GM12878 (cell line): ENCODE measurements around the gene HYAL1. TPM values are rescaled to one million over a fixed set of nuclear protein-coding genes. Genes with fewer than 3 reads are reported as not detected.

Experiments
- ATAC-seq: fragments of 200-7000 bp; cut with Tn5 transposase; 3 replicates; pipeline ENCODE4 v1.9.1; 2020; ENCODE audit warnings: mild to moderate bottlenecking, moderate library complexity
- BruUV-seq: library from RNA; stranded (reverse); fragments of 400-500 nt; replicated peaks from 2 replicates; lab custom pipeline; 2021; lab: Mats Ljungman, UMichigan
- CTCF ChIA-PET: fragments of 300-600 bp; sonication (Branson Sonifier 250); formaldehyde crosslinking; extraction: SDS; loops from one replicate; lab custom pipeline; 2021; ENCODE audit warnings: inconsistent platforms; lab: Yijun Ruan, JAX
- POLR2A ChIA-PET: fragments of 350-600 bp; formaldehyde crosslinking; extraction: SDS; loops from one replicate; lab custom pipeline; 2021; ENCODE audit warnings: inconsistent platforms; lab: Charles Lee
- RAD21 ChIA-PET: fragments of 300-600 bp; sonication (Branson Sonifier 250); formaldehyde crosslinking; loops from one replicate; lab custom pipeline; 2023; ENCODE audit warnings: antibody characterized with exemption; ENCODE audit not compliant: unreplicated experiment; lab: Charles Lee
- SMC1A ChIA-PET: fragments of 300-600 bp; sonication (Branson Sonifier 250); formaldehyde crosslinking; loops from one replicate; lab custom pipeline; 2023; ENCODE audit not compliant: unreplicated experiment, uncharacterized antibody; lab: Charles Lee
- DNase-seq: peaks from one replicate; pipeline ENCODE4 v3.0.0-alpha.2; 2011; ENCODE audit warnings: low read depth, low spot score
- FAIRE-seq: peaks from 3 replicates; lab custom pipeline; 2011; peaks lifted over from hg19 to GRCh38; lab: Jason Lieb, UNC
- H2AFZ ChIP-seq: 2 replicates; pipeline ENCODE4 v1.6.0; 2011; ENCODE audit warnings: low read depth, low read length, control low read depth; ENCODE audit not compliant: control insufficient read depth
- H3K27ac ChIP-seq: 2 replicates; pipeline ENCODE4 v1.5.1; 2011; ENCODE audit warnings: control low read depth; ENCODE audit not compliant: control insufficient read depth, insufficient read depth
- H3K27me3 ChIP-seq, 2 experiments: replicated peaks in 1 of 2; 2 replicates each; pipeline versions ENCODE4 v1.6.0 to v1.6.1; 2011; ENCODE audit warnings: low read length in 1 of 2; ENCODE audit not compliant: control insufficient read depth in 2 of 2, insufficient read depth in 2 of 2
- H3K36me3 ChIP-seq, 2 experiments: 2 replicates each; pipeline ENCODE4 v1.5.1; 2011; ENCODE audit warnings: low read length in 1 of 2; ENCODE audit not compliant: control insufficient read depth in 2 of 2, insufficient read depth in 2 of 2
- H3K4me1 ChIP-seq: 2 replicates; pipeline ENCODE4 v1.6.1; 2011; ENCODE audit warnings: mild to moderate bottlenecking, low read length, moderate library complexity, mixed read lengths; ENCODE audit not compliant: control insufficient read depth, insufficient read depth
- H3K4me2 ChIP-seq: 2 replicates; pipeline ENCODE4 v1.6.0; 2011; ENCODE audit warnings: control low read depth; ENCODE audit not compliant: control insufficient read depth, insufficient read depth
- H3K4me3 ChIP-seq: fragments of 200-600 bp; sonication (generic); 2 replicates; pipeline ENCODE4 v1.5.1; 2016
- H3K79me2 ChIP-seq: 2 replicates; pipeline ENCODE4 v1.6.0; 2011; ENCODE audit warnings: low read length; ENCODE audit not compliant: control insufficient read depth, insufficient read depth
- H3K9ac ChIP-seq: 2 replicates; pipeline ENCODE4 v1.8.0; 2011; ENCODE audit warnings: low read length, control low read depth, mixed read lengths; ENCODE audit not compliant: control insufficient read depth, insufficient read depth
- H3K9me3 ChIP-seq: replicated peaks from 3 replicates; pipeline ENCODE4 v1.5.1; 2011; ENCODE audit warnings: mild to moderate bottlenecking, low read length; ENCODE audit not compliant: control insufficient read depth, insufficient read depth
- H4K20me1 ChIP-seq: 2 replicates; pipeline ENCODE4 v1.6.0; 2011; ENCODE audit not compliant: control insufficient read depth, insufficient read depth
- MLLT1 ChIP-seq: fragments of 450-650 bp; IDR thresholded peaks from 2 replicates; pipeline ENCODE4 v1.6.1; 2016; ENCODE audit warnings: mild to moderate bottlenecking
- NFYA ChIP-seq: IDR thresholded peaks from 2 replicates; pipeline ENCODE4 v1.6.1; 2011; ENCODE audit warnings: low read depth, mild to moderate bottlenecking, low read length, improper control_type of control experiment, borderline replicate concordance
- POLR2A ChIP-seq: IDR thresholded peaks from 2 replicates; pipeline ENCODE4 v1.6.1; 2011; ENCODE audit warnings: low read depth, mild to moderate bottlenecking, low read length
- RBBP5 ChIP-seq: fragments of 200-600 bp; sonication (generic); conservative IDR thresholded peaks from 2 replicates; pipeline ENCODE4 v1.6.1; 2016
- WGBS: methylation state at CpG from one replicate; pipeline ENCODE4 v1.1.6; 2016; ENCODE audit warnings: low lambda C conversion rate; ENCODE audit not compliant: insufficient replicate concordance, insufficient coverage; ENCODE audit errors: missing lambda C conversion rate; 5-methylcytosine and 5-hydroxymethylcytosine counted together
- in situ Hi-C: fragments of 300-500 bp; cut with MboI; formaldehyde crosslinking; loops from 9 replicates; pipeline ENCODE4 v1.14.3; 2018; ENCODE audit warnings: mixed read lengths
- intact Hi-C: fragments of 100-400 bp; cut with micrococcal nuclease; formaldehyde crosslinking; loops from one replicate; pipeline ENCODE4 v1.14.2; 2022; ENCODE audit not compliant: unreplicated experiment
- polyA plus RNA-seq, 11 experiments: library from polyadenylated mRNA; depleted of rRNA in 4 of 11; unstranded in 6 of 11; stranded (reverse) in 5 of 11; fragments of >200 nt; fragmentation: Nextera tagmentation in 4 of 11; fragmentation: Illumina TruSeq in 1 of 11; extraction: Ambion mirVana in 4 of 11; extraction: Trizol in 1 of 11; gene quantifications; 1 replicate in 1 of 11; 2 replicates in 10 of 11; pipeline versions ENCODE4 v1.2.1 to v1.2.3, GENCODE V29; 2011 to 2016; ENCODE audit warnings: inconsistent platforms in 2 of 11, missing spikeins in 2 of 11, low read depth in 1 of 11
- total RNA-seq, 4 experiments: library from RNA; depleted of rRNA in 3 of 4; stranded (reverse); fragments of >200 nt in 3 of 4; fragmentation: Illumina TruSeq in 1 of 4; extraction: Trizol in 1 of 4; gene quantifications; 2 replicates each; pipeline versions ENCODE4 v1.2.1 to v1.2.3, GENCODE V29; 2013 to 2021

The HYAL1 gene
- total and polyA plus RNA-seq, 10 of the 15 experiments (the other 5 are each of a cell fraction or from before 2014, with no cell fraction given): 0.04 to 0.55 (median 0.18) TPM; not detected in 2

- Histone ChIP-seq H2AFZ (no peak overlapping the region), H3K9me3 (no peaks in the 10 kb centered on the region), H3K27ac (no peak overlapping the region), H3K36me3 (peaks cover 23 to 27% of the 10 kb centered on the region in 2 experiments), H3K27me3 (no peaks in the 10 kb centered on the region), H3K4me3 (no peak overlapping the region), H3K4me2 (no peak overlapping the region), H3K79me2 (peaks cover 38% of the 10 kb centered on the region), H3K4me1 (peaks cover 12% of the 10 kb centered on the region), H3K9ac (no peak overlapping the region), H4K20me1 (no peaks in the 10 kb centered on the region; the same call in 1 of the 2 replicates)
- FAIRE-seq (no peak), ATAC-seq (no peak), DNase-seq (no peak)
- ChIA-PET SMC1A (no interaction called here), CTCF (no interaction called here), RAD21 (interaction anchor here (1.4 kb wide), 1 partner anchor 31 kb away, joined by 3 read pairs; the partner anchor contains the start of genes HYAL3 and NAA80), POLR2A (no interaction called here)
- 91% methylated on average over 10 of the region's 10 CpGs for WGBS
- in situ Hi-C loops (loop anchor here (10.0 kb wide), 1 partner anchor 1064 kb away; the partner anchor contains the start of gene RBM15B), intact Hi-C loops (no loop called here)
- TF ChIP-seq NFYA: no peak
- TF ChIP-seq POLR2A: peak; percentile 10; the same call in 1 of the 2 replicates
- no peak for TF ChIP-seq RBBP5
- TF ChIP-seq MLLT1: no peak
- BruUV-seq: no TSS peak
Observed at GRCh38 chr3:50330330-50330729, 27.0 kb upstream of the HYAL1 start.
